ENCODE measurements around the gene AURKA.

DNA sequence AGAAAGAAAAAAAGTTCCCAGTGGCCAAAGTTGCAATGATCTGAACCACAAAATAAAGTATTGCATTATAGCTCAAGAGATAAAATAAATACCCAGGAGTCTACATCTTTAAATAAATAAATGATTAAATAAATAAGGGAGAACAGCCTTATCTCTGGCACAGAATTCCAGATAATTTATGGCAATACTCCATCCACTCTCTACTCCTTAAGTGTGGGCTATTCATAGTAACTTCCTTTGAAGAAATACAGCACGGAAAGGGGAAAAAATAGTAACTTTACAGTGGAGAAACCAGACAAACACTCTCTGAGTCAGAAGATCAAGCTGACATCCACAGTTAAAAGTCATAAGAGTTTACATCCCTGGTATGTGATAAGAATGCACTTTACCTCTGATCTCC is 11.6 kb downstream of the AURKA start:
- TF ChIP-seq, protein P1, sequence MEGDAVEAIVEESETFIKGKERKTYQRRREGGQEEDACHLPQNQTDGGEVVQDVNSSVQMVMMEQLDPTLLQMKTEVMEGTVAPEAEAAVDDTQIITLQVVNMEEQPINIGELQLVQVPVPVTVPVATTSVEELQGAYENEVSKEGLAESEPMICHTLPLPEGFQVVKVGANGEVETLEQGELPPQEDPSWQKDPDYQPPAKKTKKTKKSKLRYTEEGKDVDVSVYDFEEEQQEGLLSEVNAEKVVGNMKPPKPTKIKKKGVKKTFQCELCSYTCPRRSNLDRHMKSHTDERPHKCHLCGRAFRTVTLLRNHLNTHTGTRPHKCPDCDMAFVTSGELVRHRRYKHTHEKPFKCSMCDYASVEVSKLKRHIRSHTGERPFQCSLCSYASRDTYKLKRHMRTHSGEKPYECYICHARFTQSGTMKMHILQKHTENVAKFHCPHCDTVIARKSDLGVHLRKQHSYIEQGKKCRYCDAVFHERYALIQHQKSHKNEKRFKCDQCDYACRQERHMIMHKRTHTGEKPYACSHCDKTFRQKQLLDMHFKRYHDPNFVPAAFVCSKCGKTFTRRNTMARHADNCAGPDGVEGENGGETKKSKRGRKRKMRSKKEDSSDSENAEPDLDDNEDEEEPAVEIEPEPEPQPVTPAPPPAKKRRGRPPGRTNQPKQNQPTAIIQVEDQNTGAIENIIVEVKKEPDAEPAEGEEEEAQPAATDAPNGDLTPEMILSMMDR (IDR thresholded peaks at IDR 0.05), result no peak
- TF ChIP-seq POLR2A (IDR thresholded peaks at IDR 0.05) (no peak), POLR2AphosphoS5 (IDR thresholded peaks at IDR 0.05) (no peak), EP300 (IDR thresholded peaks at IDR 0.05) (no peak)
